WI38 (cell line): Measurements from ENCODE around the gene ANKRD37.

ENCODE experiments used
- H3K4me3 ChIP-seq: 2 replicates; pipeline ENCODE4 v1.5.1; 2011; ENCODE audit warnings: low read depth, mild to moderate bottlenecking, control low read depth, low read length
- TF ChIP-seq, protein P1 (sequence below): IDR thresholded peaks from 2 replicates; pipeline ENCODE4 v1.5.1; 2012; ENCODE audit warnings: low read depth, mild to moderate bottlenecking, control low read depth, low read length

The ANKRD37 gene, protein sequence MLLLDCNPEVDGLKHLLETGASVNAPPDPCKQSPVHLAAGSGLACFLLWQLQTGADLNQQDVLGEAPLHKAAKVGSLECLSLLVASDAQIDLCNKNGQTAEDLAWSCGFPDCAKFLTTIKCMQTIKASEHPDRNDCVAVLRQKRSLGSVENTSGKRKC

DNA sequence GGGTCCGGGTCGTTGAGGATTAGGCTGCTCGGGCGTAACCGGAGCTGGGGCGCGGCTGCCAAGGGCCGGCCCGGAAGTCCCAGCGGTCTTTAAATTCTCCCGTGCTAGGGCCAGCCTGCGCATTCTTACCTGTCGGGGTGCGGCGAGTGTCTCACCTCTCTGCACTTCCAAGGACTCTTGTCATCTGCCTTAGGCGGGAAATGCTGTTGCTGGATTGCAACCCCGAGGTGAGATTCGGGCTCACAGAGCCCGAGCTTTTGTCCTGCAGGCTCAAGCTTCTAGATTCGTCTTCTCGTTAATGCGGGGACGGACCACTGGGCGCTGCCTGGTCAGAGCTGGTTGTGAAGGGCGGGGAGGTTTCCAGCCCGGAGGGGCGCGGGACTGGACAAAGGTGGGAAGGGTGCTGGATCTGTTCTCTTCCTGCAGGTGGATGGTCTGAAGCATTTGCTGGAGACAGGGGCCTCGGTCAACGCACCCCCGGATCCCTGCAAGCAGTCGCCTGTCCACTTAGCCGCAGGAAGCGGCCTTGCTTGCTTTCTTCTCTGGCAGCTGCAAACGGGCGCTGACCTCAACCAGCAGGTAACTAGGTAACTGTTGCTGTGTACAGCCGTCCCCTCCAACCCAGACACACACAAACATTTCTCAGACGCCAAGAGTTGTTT, at the start of gene ANKRD37:
TSS of gene ANKRD37 (plus strand) at position 118 of the 662 bp plus-strand sequence. CDS start at position 201, 83 bp downstream.
- H3K4me3 ChIP-seq = peak within 1 kb of the TSS; percentile 77
- TF ChIP-seq, protein P1, sequence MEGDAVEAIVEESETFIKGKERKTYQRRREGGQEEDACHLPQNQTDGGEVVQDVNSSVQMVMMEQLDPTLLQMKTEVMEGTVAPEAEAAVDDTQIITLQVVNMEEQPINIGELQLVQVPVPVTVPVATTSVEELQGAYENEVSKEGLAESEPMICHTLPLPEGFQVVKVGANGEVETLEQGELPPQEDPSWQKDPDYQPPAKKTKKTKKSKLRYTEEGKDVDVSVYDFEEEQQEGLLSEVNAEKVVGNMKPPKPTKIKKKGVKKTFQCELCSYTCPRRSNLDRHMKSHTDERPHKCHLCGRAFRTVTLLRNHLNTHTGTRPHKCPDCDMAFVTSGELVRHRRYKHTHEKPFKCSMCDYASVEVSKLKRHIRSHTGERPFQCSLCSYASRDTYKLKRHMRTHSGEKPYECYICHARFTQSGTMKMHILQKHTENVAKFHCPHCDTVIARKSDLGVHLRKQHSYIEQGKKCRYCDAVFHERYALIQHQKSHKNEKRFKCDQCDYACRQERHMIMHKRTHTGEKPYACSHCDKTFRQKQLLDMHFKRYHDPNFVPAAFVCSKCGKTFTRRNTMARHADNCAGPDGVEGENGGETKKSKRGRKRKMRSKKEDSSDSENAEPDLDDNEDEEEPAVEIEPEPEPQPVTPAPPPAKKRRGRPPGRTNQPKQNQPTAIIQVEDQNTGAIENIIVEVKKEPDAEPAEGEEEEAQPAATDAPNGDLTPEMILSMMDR = no peak

DNA sequence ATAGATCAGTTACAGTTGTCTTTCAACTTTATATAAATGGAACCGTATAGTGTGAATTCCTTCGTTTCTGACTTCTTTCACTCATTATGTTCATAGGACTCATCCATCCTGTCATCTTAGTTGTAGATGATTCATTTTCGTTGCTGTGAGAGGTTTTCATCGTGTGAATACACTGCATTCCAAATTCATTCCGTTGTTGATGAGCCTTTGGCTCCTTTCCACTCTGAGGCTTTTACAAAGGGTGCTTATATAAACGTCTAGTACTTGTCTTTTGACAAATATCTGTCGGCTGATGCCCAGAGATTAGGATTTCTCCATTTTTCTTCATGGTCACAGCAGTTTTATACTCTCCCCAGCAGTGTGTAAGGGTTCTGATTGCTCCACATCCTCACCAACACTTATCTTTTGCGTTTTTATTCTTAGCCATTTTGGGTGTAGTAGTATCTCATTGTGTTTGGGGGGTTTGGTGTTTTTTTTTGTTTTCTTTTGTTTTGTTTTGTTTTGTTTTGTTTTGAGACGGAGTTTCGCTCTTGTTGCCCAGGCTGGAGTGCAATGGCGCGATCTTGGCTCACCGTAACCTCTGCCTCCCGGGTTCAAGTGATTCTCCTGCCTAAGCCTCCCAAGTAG, 49.6 kb upstream of the ANKRD37 start:
- H3K4me3 ChIP-seq = no peak overlapping the region
- TF ChIP-seq, protein P1 = no peak

DNA sequence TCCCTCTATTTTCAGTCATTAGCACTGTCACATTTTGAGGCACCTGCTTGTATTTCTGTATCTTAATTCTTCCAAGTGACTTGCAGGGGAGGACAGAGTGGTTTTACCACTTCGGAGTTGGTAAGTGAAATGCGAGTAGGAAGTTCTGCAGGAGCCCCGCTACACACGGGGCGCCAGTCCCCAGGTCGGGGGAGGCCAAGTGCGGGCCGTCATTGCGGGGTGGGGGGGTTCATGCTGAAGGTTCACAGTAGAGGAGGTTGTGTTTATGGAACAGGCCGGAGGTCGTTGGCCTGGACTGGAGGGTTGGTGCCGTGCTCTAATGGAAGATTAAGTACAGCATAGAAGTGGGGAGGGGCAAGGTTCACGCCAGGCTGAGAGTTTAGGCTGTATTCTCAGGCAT, 45.0 kb upstream of the ANKRD37 start:
- no peak overlapping the region for H3K4me3 ChIP-seq
- TF ChIP-seq, protein P1 = no peak

DNA sequence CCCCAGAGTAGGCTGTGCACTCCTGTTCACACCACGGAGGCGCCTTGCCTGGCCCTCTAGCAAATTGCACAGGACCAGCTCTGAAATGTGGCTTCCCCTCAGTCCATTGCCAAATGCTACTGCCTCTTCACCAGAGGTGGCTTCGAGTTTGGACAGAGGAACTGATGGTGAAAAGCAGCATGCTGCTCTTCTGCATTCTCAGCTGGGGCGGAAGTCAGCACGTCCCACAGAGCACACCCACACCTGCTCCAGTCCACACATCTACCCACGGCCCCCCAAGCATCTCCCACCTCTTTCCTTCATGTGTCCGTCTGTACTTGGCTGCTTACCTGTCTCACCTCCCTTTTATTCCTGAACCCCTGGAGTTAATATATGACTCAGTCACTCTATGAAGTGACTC, 44.4 kb upstream of the ANKRD37 start:
- no peak overlapping the region for H3K4me3 ChIP-seq
- TF ChIP-seq, protein P1 = no peak

DNA sequence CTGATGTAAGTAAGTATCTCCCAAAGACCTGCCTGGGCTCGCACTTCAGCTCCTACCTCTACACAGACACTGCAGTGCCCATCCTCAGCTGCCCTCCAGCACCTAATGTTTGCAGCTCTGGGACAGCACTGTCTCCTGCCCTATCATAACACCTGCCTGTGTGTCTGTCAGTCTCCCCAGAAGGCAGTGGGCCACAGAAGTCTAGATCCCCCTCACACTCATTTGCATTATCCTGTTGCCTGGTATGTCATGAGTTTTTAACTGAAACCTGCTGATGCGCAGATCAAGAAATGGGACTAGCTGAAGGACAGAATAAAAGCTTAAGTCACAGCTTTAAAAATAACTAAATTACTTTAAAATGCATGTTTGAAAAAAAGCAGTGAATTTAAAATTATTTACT, 43.9 kb upstream of the ANKRD37 start:
- TF ChIP-seq, protein P1 = no peak
- no peak overlapping the region for H3K4me3 ChIP-seq

DNA sequence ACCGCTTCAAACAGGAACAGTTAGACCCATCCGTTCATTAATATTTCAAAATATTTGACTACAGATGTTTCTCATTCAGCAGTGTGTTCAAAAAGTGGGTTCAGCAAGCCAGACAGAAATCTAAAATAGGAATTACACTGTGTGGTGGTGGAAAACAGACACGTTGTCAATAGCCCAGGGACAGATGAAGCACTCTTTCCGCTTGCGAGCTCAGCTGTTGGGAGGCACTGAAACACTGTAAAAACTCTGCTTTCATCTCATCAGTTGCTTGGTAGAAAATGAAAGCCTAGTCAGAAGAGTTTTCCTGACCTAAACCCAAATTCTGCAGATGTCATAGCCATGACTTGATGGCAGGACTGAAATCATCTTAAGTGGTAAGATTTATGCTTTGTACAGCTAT, 39.4 kb upstream of the ANKRD37 start:
- TF ChIP-seq, protein P1 = no peak

More for the DNA sequence above, 39.4 kb upstream of the ANKRD37 start:
- no peak overlapping the region for H3K4me3 ChIP-seq
